ENCODE measurements around the gene ZNF775. TPM values are rescaled to one million over a fixed set of nuclear protein-coding genes. Genes with fewer than 3 reads are reported as not detected.

The ZNF775 gene
- total RNA-seq, 1 donor from 2014 or later, result 3.0 TPM

DNA sequence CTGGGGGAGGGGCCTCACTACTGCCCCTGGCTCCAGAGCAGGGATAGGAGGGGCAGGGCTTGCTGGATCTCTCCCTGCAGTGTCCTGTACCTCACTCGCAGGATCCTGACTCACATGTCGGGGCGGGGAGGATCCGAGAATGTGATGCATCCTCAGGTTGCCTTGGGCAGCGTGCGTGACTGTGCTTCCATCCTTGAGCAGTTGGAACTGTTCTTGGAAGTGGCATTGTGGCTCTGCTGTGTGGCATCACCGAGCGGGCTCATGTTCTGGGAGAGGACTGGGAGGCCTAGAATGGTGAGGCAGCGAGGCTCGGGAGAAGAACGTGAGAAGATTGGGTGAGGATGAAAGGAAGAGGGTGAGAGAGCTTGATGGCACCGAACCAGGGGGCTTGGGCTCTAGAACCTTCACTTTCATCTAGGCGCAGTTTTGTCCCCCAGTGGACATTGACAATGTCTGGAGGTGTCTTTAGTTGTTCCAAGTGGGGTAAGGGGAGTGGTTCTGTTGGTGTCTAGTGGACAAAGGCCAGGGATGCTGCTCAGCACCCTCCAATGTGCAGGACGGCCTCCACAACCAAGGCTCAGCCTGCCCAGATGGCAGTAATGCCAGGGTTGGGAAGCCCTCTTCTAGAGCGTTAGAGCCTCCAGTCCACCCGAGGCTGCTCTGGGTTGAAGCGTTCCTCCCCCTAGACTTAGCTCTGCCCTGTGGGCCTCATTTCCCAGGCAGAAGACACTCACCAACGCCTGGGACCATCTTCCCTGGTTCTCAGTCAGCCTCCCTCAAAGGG, 46.1 kb upstream of the ZNF775 start:
- H3K27ac Mint-ChIP-seq, result no peak overlapping the region
- Histone ChIP-seq H3K9ac (no peak overlapping the region), H3K27ac (no peak overlapping the region), H3K4me2 (no peak overlapping the region), H3K4me1 (peaks cover 10% of the 10 kb centered on the region), H3K9me3 (ENCODE audit: low read depth) (no peaks in the 10 kb centered on the region), H3F3A (ENCODE audit: low read depth) (peaks cover 5% of the 10 kb centered on the region), H3K27me3 (no peaks in the 10 kb centered on the region), H3K36me3 (no peaks in the 10 kb centered on the region), H2AFZ (replicated peaks) (no peak overlapping the region), H3K79me2 (ENCODE audit: low read depth) (no peaks in the 10 kb centered on the region), H3K4me3 (no peak overlapping the region), H4K20me1 (ENCODE audit: low read depth) (peaks cover 2% of the 10 kb centered on the region)
- no peak for DNase-seq (ENCODE audit: low spot score)
- TF ChIP-seq EZH2 (IDR thresholded peaks at IDR 0.05), result no peak
- TF ChIP-seq, protein P1, sequence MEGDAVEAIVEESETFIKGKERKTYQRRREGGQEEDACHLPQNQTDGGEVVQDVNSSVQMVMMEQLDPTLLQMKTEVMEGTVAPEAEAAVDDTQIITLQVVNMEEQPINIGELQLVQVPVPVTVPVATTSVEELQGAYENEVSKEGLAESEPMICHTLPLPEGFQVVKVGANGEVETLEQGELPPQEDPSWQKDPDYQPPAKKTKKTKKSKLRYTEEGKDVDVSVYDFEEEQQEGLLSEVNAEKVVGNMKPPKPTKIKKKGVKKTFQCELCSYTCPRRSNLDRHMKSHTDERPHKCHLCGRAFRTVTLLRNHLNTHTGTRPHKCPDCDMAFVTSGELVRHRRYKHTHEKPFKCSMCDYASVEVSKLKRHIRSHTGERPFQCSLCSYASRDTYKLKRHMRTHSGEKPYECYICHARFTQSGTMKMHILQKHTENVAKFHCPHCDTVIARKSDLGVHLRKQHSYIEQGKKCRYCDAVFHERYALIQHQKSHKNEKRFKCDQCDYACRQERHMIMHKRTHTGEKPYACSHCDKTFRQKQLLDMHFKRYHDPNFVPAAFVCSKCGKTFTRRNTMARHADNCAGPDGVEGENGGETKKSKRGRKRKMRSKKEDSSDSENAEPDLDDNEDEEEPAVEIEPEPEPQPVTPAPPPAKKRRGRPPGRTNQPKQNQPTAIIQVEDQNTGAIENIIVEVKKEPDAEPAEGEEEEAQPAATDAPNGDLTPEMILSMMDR (IDR thresholded peaks at IDR 0.05), result no peak
- no peak for TF ChIP-seq EZH2phosphoT487 (IDR thresholded peaks at IDR 0.05)
- H3K9me3 Mint-ChIP-seq, result no peaks in the 10 kb centered on the region
- H3K36me3 Mint-ChIP-seq, result no peaks in the 10 kb centered on the region
- no peak overlapping the region for H3K4me3 Mint-ChIP-seq
- peaks cover 15% of the 10 kb centered on the region for H3K4me1 Mint-ChIP-seq
- peaks cover 7% of the 10 kb centered on the region for H3K27me3 Mint-ChIP-seq (ENCODE audit: insufficient read depth, low read depth)

DNA sequence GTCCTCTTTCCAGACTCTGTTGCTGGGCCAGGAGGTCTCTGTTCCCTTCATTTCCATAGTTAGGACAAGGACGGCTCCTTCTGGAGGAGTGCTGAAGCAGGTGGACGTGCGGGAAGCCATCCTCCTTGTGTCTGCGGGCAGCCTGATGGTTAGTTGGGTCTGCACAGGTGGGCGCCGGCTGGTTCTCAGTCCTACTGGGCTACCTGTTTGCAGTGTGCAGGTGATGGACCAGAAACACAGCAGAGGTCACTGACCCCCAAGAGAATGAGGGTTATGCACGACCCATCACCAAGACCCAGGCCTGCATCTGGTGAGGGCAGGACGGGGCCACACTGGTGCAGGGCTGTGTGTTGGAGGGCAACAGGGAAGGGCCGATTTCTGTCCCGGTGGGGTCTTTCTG, 45.5 kb upstream of the ZNF775 start:
- no peak overlapping the region for H3K27ac ChIP-seq
- no peak overlapping the region for H2AFZ ChIP-seq (replicated peaks)
- no peak overlapping the region for H3K27ac Mint-ChIP-seq
- H3F3A ChIP-seq (ENCODE audit: low read depth), result peaks cover 5% of the 10 kb centered on the region
- H3K36me3 Mint-ChIP-seq, result no peaks in the 10 kb centered on the region
- no peak overlapping the region for H3K4me3 ChIP-seq
- H3K79me2 ChIP-seq (ENCODE audit: low read depth), result no peaks in the 10 kb centered on the region
- H3K4me2 ChIP-seq, result no peak overlapping the region
- DNase-seq (ENCODE audit: low spot score), result no peak
- H4K20me1 ChIP-seq (ENCODE audit: low read depth), result peaks cover 4% of the 10 kb centered on the region
- no peaks in the 10 kb centered on the region for H3K36me3 ChIP-seq
- peaks cover under 1% of the 10 kb centered on the region for H3K27me3 ChIP-seq
- H3K27me3 Mint-ChIP-seq (ENCODE audit: insufficient read depth, low read depth), result peaks cover 7% of the 10 kb centered on the region
- H3K4me1 ChIP-seq, result peaks cover 13% of the 10 kb centered on the region
- H3K9ac ChIP-seq, result no peak overlapping the region
- TF ChIP-seq EZH2phosphoT487 (IDR thresholded peaks at IDR 0.05) (no peak), EZH2 (IDR thresholded peaks at IDR 0.05) (no peak)
- TF ChIP-seq, protein P1 (IDR thresholded peaks at IDR 0.05), result no peak
- H3K9me3 Mint-ChIP-seq, result no peaks in the 10 kb centered on the region
- peaks cover 17% of the 10 kb centered on the region for H3K4me1 Mint-ChIP-seq
- no peak overlapping the region for H3K4me3 Mint-ChIP-seq
- no peaks in the 10 kb centered on the region for H3K9me3 ChIP-seq (ENCODE audit: low read depth)

GRCh38 chr7:150334108-150334507, 45.0 kb upstream of the ZNF775 start:
- H3K27me3 Mint-ChIP-seq (ENCODE audit: insufficient read depth, low read depth), result peaks cover 10% of the 10 kb centered on the region
- peaks cover 13% of the 10 kb centered on the region for H3K4me1 ChIP-seq
- H3K36me3 Mint-ChIP-seq, result no peaks in the 10 kb centered on the region
- no peak overlapping the region for H3K9ac ChIP-seq
- H3K9me3 Mint-ChIP-seq, result no peaks in the 10 kb centered on the region
- no peak overlapping the region for H3K27ac ChIP-seq
- no peak for DNase-seq (ENCODE audit: low spot score)
- no peak overlapping the region for H3K4me3 Mint-ChIP-seq
- peaks cover 4% of the 10 kb centered on the region for H4K20me1 ChIP-seq (ENCODE audit: low read depth)
- TF ChIP-seq, protein P1 (IDR thresholded peaks at IDR 0.05), result no peak
- TF ChIP-seq EZH2phosphoT487 (IDR thresholded peaks at IDR 0.05) (no peak), EZH2 (IDR thresholded peaks at IDR 0.05) (no peak)
- no peaks in the 10 kb centered on the region for H3K36me3 ChIP-seq
- H3F3A ChIP-seq (ENCODE audit: low read depth), result peaks cover 5% of the 10 kb centered on the region
- H2AFZ ChIP-seq (replicated peaks), result no peak overlapping the region
- no peaks in the 10 kb centered on the region for H3K79me2 ChIP-seq (ENCODE audit: low read depth)
- peaks cover 5% of the 10 kb centered on the region for H3K27me3 ChIP-seq
- H3K27ac Mint-ChIP-seq, result no peak overlapping the region
- H3K4me2 ChIP-seq, result no peak overlapping the region
- no peak overlapping the region for H3K4me3 ChIP-seq
- H3K4me1 Mint-ChIP-seq, result peaks cover 15% of the 10 kb centered on the region
- no peaks in the 10 kb centered on the region for H3K9me3 ChIP-seq (ENCODE audit: low read depth)
